Measurements from ENCODE around the gene WNK2. TPM values are rescaled to one million over a fixed set of nuclear protein-coding genes. Genes with fewer than 3 reads are reported as not detected.

The WNK2 gene
- total RNA-seq, 2 experiments from 2014 or later: not detected

DNA sequence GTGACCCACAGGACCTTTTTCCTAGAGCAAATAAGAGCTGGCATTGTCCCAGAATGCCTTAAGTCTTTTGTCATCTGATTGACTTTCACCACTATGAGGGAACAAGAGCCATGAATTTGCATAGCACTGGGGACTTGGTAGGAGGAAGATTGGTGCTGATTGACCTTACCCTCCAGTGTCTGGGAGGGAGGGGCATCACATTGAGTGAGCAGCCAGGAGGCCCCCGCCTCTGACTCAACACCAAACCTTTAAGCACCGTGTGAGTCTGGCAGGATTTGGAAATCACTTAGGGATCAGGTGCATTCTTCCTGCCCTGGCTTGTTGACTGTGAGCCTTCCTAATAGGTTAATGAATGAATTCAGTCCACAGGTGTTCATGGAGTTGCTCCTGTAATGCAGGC is 40.7 kb downstream of the WNK2 start:
- no peak for DNase-seq
- Mint-ChIP-seq H3K36me3 (ENCODE audit: low read depth) (no peaks in the 10 kb centered on the region), H3K4me1 (no peaks in the 10 kb centered on the region), H3K27me3 (no peaks in the 10 kb centered on the region), H3K27ac (no peak overlapping the region), H3K9me3 (no peaks in the 10 kb centered on the region), H3K4me3 (no peak overlapping the region)
- POLR2A ChIA-PET: no interaction called here
- CTCF ChIA-PET: no interaction called here

DNA sequence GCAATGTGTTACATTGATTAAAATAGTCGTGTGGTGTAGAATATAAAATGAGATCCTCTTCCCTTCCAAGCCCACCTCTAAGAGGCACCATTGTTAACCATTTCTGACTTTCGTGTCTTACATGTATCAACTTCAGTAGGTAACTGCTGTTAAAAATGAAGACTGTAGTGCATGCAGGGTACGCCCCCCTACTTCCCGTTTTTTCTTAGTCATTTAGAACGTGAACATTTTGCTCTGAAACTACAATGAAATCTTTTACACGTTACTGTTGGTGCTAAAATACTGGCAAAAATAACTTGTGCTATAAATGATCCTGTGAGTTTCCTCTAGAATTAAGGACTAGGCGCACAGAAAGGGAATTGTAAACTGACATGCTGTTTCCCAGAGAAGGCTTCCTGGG is 41.5 kb downstream of the WNK2 start:
- ChIA-PET POLR2A (no interaction called here), CTCF (no interaction called here)
- Mint-ChIP-seq H3K27me3 (no peaks in the 10 kb centered on the region), H3K4me3 (no peak overlapping the region), H3K4me1 (no peaks in the 10 kb centered on the region), H3K27ac (no peak overlapping the region), H3K36me3 (ENCODE audit: low read depth) (no peaks in the 10 kb centered on the region), H3K9me3 (no peaks in the 10 kb centered on the region)
- DNase-seq: no peak

DNA sequence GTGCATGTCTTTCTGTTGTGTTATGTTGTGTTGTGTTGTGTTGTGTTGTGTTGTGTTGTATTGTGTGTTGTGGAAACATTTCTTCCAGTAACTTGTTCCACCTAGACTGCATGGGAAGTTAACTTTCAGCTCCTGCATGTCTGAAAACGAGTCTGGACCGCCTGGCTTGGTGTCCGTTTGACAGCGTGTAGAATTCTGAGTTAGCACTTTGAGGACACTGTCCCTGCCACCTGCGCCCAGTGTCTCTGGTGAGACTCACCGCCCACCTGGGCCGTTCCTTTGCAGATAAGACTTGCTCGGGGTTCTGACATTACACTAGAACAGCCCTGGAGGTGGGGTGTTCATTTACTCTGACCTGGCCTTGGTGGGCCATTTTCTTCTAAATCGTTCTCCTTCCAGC is 42.0 kb downstream of the WNK2 start:
- Mint-ChIP-seq H3K9me3 (no peaks in the 10 kb centered on the region), H3K27me3 (no peaks in the 10 kb centered on the region), H3K4me1 (no peaks in the 10 kb centered on the region), H3K36me3 (ENCODE audit: low read depth) (no peaks in the 10 kb centered on the region), H3K27ac (no peak overlapping the region), H3K4me3 (no peak overlapping the region)
- CTCF ChIA-PET: interaction anchor here (0.7 kb wide), 1 partner anchor 69 kb away, joined by 3 read pairs; no protein-coding TSS in a partner anchor
- DNase-seq: no peak
- POLR2A ChIA-PET: no interaction called here

DNA sequence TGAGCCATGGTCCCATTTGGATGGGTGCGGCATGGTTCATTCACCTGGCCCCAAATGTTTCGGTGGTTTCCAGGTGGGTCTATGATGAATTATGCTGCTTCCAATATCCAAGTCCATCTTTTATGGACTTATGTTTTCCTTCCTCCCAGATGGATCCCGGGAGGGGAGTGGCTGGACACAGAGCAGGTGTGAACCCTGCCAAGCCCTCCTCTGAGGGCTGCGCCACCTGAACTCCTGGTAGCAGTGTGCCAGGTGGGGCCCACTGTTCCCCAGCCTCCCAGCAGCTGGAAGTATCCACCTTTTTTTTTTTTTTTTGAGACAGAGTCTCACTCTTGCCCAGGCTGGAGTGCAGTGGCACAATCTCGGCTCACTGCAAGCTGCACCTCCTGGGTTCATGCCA is 42.9 kb downstream of the WNK2 start:
- H3K4me1 Mint-ChIP-seq: peaks cover 3% of the 10 kb centered on the region
- POLR2A ChIA-PET: no interaction called here
- H3K4me3 Mint-ChIP-seq: no peak overlapping the region
- H3K9me3 Mint-ChIP-seq: no peaks in the 10 kb centered on the region
- CTCF ChIA-PET: no interaction called here
- no peak for DNase-seq
- H3K36me3 Mint-ChIP-seq (ENCODE audit: low read depth): no peaks in the 10 kb centered on the region
- no peak overlapping the region for H3K27ac Mint-ChIP-seq
- peaks cover 3% of the 10 kb centered on the region for H3K27me3 Mint-ChIP-seq

DNA sequence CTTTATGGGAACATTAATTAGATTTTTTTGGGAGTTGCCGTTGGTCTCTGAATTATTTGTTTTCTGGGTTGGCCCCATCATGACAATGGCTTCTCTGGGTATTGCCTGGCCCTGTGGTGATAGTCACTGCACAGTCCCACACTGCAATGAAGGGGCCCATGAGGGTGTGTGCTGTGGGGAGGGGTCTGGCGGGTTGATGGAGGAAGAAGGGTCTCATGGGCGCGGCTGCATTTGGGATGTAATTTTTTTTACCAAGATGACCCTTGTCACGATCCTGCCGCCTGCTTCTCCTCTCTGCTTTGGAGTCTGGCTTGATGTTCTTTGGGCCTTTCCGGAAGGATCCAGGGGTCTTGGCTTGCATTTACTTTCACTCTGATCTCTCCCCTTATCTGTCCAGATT is 44.1 kb downstream of the WNK2 start:
- Mint-ChIP-seq H3K27ac (no peak overlapping the region), H3K4me3 (no peak overlapping the region), H3K4me1 (peaks cover 3% of the 10 kb centered on the region), H3K27me3 (peaks cover 3% of the 10 kb centered on the region), H3K9me3 (no peaks in the 10 kb centered on the region), H3K36me3 (ENCODE audit: low read depth) (no peaks in the 10 kb centered on the region)
- POLR2A ChIA-PET: no interaction called here
- no peak for DNase-seq
- CTCF ChIA-PET: no interaction called here

DNA sequence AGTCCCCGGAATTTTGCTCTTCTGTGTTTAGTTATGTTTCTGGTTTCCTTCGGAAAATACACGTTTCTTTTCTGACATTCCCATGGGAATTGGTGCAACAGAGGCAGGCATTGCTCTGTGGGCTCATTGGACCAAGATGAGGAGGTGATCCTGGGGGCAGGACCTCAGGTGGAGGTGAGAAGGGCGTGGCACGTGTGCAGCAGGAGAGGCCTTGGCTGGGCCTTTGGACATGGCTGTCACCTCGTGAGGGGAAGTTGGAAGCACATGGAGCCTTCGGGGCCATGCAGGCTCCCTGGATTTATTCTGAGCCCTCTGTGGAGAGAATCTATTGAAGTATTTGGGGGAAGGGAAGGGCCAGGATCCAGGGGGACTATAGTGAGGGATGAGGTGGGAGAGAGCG is 44.5 kb downstream of the WNK2 start:
- H3K4me3 Mint-ChIP-seq: no peak overlapping the region
- ChIA-PET POLR2A (no interaction called here), CTCF (no interaction called here)
- peaks cover 3% of the 10 kb centered on the region for H3K4me1 Mint-ChIP-seq
- DNase-seq: no peak
- H3K27me3 Mint-ChIP-seq: peaks cover 3% of the 10 kb centered on the region
- H3K27ac Mint-ChIP-seq: no peak overlapping the region
- no peaks in the 10 kb centered on the region for H3K9me3 Mint-ChIP-seq
- H3K36me3 Mint-ChIP-seq (ENCODE audit: low read depth): no peaks in the 10 kb centered on the region

DNA sequence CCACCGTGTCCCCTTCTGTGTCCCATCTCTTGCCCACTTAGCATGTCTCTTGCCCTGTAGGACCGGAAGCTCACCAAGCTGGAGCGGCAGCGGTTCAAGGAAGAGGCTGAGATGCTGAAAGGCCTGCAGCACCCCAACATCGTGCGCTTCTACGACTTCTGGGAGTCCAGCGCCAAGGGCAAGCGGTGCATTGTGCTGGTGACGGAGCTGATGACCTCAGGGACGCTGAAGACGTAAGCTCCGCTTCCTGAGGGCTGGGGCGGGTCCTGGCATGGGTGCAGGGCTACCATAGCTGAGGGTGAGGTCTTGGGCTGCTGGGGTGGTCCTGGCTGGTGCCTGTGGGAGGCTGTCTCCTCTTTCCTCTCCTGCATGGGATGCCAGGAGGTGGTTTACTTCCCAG is 45.7 kb downstream of the WNK2 start:
- DNase-seq: no peak
- peaks cover 3% of the 10 kb centered on the region for H3K4me1 Mint-ChIP-seq
- H3K9me3 Mint-ChIP-seq: no peaks in the 10 kb centered on the region
- no peak overlapping the region for H3K4me3 Mint-ChIP-seq
- H3K36me3 Mint-ChIP-seq (ENCODE audit: low read depth): no peaks in the 10 kb centered on the region
- ChIA-PET POLR2A (interaction anchor here (0.6 kb wide), 1 partner anchor 73 kb away, joined by 6 read pairs; no protein-coding TSS in a partner anchor), CTCF (no interaction called here)
- H3K27me3 Mint-ChIP-seq: peaks cover 3% of the 10 kb centered on the region
- no peak overlapping the region for H3K27ac Mint-ChIP-seq

DNA sequence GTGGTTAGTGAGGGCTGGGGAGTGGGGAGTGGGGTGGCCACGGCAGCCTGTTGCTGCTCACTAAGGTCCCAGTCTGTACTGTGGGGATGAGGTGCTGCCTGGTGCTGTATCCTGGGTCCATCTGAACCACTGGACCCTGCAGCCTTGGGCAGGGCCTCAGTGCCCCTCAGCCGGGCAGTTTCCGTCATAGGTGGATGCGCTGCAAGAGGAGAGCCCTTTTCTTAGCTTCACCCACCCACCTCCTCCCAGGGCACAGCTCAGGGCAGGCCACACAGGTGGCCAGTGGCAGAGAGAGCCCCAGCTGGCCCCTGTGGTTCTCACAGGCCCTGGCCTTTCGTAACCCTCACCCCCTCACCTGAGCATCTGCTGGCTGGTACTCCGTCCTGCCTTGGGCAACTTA is 46.2 kb downstream of the WNK2 start:
- peaks cover 3% of the 10 kb centered on the region for H3K27me3 Mint-ChIP-seq
- ChIA-PET POLR2A (no interaction called here), CTCF (no interaction called here)
- H3K36me3 Mint-ChIP-seq (ENCODE audit: low read depth): no peaks in the 10 kb centered on the region
- no peak overlapping the region for H3K4me3 Mint-ChIP-seq
- no peak for DNase-seq
- no peaks in the 10 kb centered on the region for H3K9me3 Mint-ChIP-seq
- peaks cover 3% of the 10 kb centered on the region for H3K4me1 Mint-ChIP-seq
- H3K27ac Mint-ChIP-seq: no peak overlapping the region

DNA sequence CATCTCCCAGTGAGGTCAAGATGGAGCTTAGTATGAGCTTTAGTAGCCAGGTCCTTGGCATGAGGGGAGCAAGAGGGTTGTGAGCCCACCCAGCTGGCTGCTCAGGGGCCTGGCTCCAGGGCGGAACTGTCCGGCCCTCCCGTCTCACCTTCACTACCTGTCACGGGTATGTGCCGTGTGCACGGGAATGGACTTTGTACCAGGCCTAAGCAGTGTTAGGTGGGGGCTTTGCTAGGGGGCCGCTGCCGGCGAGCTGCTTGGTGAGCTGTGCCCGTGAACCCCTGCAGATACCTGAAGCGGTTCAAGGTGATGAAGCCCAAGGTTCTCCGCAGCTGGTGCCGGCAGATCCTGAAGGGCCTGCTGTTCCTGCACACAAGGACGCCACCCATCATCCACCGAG is 46.7 kb downstream of the WNK2 start:
- CTCF ChIA-PET: no interaction called here
- no peak for DNase-seq

DNA sequence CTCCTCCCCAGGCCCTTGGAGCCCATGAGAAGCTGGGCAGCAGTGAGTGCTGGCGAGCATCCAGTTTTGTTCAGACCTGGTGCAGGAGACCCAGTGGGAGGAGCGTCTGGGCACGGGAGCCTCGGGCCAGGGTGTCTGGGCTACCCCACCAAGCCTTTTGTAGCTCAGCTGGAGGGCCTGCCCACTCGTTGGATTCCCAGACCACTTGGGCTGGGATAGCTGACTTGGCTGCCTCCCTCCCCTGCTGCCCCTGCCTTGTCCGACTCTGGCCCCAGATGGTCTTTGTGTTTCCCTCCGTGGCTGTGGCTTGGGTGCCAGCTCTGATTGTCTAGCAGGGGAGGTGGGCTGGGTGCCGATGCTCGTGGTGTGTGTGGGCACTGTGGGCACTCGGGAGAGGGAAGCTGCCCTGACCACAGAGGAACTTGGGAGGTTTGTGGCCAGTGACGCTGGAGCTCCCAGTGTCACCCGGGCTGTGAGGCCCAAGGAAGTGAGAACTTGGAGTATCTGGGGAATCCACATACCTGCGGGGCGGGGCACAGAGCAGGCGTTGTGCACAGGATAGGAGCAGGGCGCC is 47.3 kb downstream of the WNK2 start:
- POLR2A ChIA-PET: no interaction called here
- CTCF ChIA-PET: no interaction called here
- Mint-ChIP-seq H3K27me3 (peaks cover 3% of the 10 kb centered on the region), H3K4me1 (peaks cover 3% of the 10 kb centered on the region), H3K9me3 (no peaks in the 10 kb centered on the region), H3K4me3 (no peak overlapping the region), H3K27ac (no peak overlapping the region), H3K36me3 (ENCODE audit: low read depth) (no peaks in the 10 kb centered on the region)
- no peak for DNase-seq

More for the DNA sequence above, 46.7 kb downstream of the WNK2 start:
- POLR2A ChIA-PET: no interaction called here
- no peaks in the 10 kb centered on the region for H3K9me3 Mint-ChIP-seq
- H3K4me1 Mint-ChIP-seq: peaks cover 3% of the 10 kb centered on the region
- no peak overlapping the region for H3K27ac Mint-ChIP-seq
- no peak overlapping the region for H3K4me3 Mint-ChIP-seq
- no peaks in the 10 kb centered on the region for H3K36me3 Mint-ChIP-seq (ENCODE audit: low read depth)
- peaks cover 3% of the 10 kb centered on the region for H3K27me3 Mint-ChIP-seq

DNA sequence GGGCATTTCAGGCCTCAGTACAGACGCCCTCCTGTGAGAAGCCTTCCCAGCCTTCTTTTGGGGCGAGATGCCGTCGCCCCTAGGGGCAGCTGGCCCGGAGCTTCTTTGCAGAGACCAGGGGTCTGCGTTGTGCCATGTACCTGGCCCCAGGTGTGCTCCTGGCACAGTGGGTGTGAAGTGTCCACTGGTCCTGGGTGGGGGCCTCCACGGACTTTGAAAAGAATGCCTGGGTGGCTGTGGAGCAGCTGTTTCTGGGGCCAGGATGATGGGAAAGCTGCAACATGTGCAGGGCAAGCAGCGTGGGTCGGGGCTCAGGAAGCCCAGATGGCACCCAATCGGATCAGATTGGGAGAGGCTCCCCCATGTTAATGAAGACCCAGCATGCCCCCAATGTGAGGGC is 47.8 kb downstream of the WNK2 start:
- DNase-seq: no peak
- Mint-ChIP-seq H3K4me1 (peaks cover 4% of the 10 kb centered on the region), H3K9me3 (no peaks in the 10 kb centered on the region), H3K36me3 (ENCODE audit: low read depth) (no peaks in the 10 kb centered on the region), H3K4me3 (no peak overlapping the region), H3K27me3 (peaks cover 3% of the 10 kb centered on the region), H3K27ac (no peak overlapping the region)
- CTCF ChIA-PET: no interaction called here
- POLR2A ChIA-PET: no interaction called here

DNA sequence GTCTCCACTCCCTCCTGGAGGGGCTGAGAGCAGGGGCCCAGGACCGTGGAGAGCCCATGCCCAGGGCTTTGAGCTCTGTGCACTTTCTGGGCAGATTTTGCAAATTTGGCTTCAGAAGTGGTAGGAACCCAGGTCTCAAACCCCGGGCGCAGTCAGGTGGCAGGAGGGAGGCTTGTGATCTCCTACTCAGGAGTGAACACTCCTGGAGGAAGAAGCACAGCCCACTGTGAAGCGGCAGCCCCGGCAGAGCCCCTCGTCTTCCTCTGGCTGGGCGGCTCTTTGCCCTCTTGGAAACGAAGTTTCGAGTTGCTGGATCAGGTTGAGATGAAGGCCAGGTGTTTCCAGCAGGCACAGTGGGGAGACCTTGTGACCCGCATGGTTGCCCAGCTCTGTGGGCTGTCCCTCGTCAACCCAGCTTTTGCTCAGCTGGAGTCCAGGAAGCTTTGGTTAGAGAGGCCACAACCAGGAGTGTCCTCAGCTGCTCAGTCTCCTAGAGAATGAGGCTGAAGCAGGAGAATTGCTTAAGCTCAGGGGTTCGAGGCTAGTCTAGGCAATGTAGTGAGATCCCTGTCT is 48.5 kb downstream of the WNK2 start:
- Mint-ChIP-seq H3K9me3 (peaks cover 5% of the 10 kb centered on the region), H3K27me3 (peaks cover 3% of the 10 kb centered on the region), H3K27ac (no peak overlapping the region), H3K4me1 (peaks cover 11% of the 10 kb centered on the region), H3K4me3 (no peak overlapping the region), H3K36me3 (ENCODE audit: low read depth) (no peaks in the 10 kb centered on the region)
- CTCF ChIA-PET: no interaction called here
- POLR2A ChIA-PET: no interaction called here
- no peak for DNase-seq

DNA sequence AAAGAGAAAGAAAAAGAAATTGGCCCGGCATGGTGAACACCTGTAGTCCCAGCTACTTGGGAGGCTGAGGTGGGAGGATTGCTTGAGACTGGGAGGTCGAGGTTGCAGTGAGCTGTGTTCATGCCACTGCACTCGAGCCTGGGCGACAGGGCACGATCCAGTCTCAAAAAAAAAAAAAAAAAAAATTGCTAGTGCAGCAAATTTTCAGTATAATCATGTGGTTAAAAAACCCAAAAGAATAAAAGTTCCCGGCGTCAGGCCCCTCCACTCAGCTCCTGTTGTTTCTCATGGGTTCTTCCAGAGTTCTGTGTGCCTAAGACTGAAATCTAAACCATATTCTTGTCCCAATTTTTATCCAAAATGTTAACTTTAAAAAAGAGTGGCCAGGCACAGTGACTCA is 49.1 kb downstream of the WNK2 start:
- ChIA-PET POLR2A (no interaction called here), CTCF (interaction anchor here (0.6 kb wide), 1 partner anchor 1238 kb away, joined by 4 read pairs; no protein-coding TSS in a partner anchor)
- H3K9me3 Mint-ChIP-seq: peaks cover 5% of the 10 kb centered on the region
- no peaks in the 10 kb centered on the region for H3K36me3 Mint-ChIP-seq (ENCODE audit: low read depth)
- no peak for DNase-seq
- H3K4me1 Mint-ChIP-seq: peaks cover 16% of the 10 kb centered on the region
- H3K27me3 Mint-ChIP-seq: peaks cover 3% of the 10 kb centered on the region
- no peak overlapping the region for H3K27ac Mint-ChIP-seq
- H3K4me3 Mint-ChIP-seq: no peak overlapping the region

DNA sequence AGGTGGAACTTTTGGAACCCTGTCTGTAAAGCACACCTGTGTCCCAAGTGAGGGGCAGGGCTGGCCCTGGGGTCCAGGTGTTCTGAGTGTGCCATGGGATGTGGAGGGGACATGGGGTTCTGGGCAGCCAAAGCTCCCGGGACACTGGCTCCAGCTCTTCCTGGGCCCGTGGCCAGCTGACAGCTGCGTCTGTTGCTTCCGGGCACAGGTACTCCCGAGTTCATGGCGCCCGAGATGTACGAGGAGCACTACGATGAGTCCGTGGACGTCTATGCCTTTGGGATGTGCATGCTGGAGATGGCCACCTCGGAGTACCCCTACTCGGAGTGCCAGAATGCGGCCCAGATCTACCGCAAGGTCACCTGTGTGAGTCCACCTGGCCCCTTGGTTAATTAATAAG is 50.7 kb downstream of the WNK2 start:
- no peak for DNase-seq
- peaks cover 3% of the 10 kb centered on the region for H3K27me3 Mint-ChIP-seq
- H3K9me3 Mint-ChIP-seq: peaks cover 5% of the 10 kb centered on the region
- no peak overlapping the region for H3K4me3 Mint-ChIP-seq
- ChIA-PET POLR2A (no interaction called here), CTCF (no interaction called here)
- peaks cover 21% of the 10 kb centered on the region for H3K4me1 Mint-ChIP-seq
- no peak overlapping the region for H3K27ac Mint-ChIP-seq
- H3K36me3 Mint-ChIP-seq (ENCODE audit: low read depth): no peaks in the 10 kb centered on the region
